Panc1 (cell line): ENCODE data around the gene PRSS22. TPM values are rescaled to one million over a fixed set of nuclear protein-coding genes. Genes with fewer than 3 reads are reported as not detected.
A peak's percentile ranks its signal among the peaks of the same experiment; 100 is the strongest.

Source experiments
- ATAC-seq: fragments of 200-7000 bp; cut with Tn5 transposase; 2 replicates; pipeline ENCODE4 v1.9.1; 2020; ENCODE audit warnings: mild to moderate bottlenecking, moderate library complexity
- BruUV-seq: library from RNA; stranded (reverse); fragments of 400-500 nt; replicated peaks from 2 replicates; lab custom pipeline; 2021; lab: Mats Ljungman, UMichigan
- CTCF ChIA-PET: fragments of 300-600 bp; sonication (Branson Sonifier 250); formaldehyde crosslinking; loops from one replicate; lab custom pipeline; 2022; ENCODE audit warnings: antibody characterized with exemption; lab: Charles Lee
- POLR2A ChIA-PET: fragments of 300-600 bp; sonication (Branson Sonifier 250); formaldehyde crosslinking; loops from one replicate; lab custom pipeline; 2022; ENCODE audit warnings: antibody characterized with exemption; lab: Charles Lee
- DNase-seq: peaks from one replicate; pipeline ENCODE4 v3.0.0-alpha.2; 2010; ENCODE audit warnings: low read depth, low spot score
- H3K27ac ChIP-seq: 2 replicates; pipeline ENCODE4 v1.5.1; 2011; ENCODE audit warnings: mild to moderate bottlenecking, low read length, inconsistent platforms
- H3K27me3 ChIP-seq: fragments of 200-500 bp; sonication (Bioruptor generic); 2 replicates; pipeline ENCODE4 v1.6.0; 2014; ENCODE audit warnings: low read length, inconsistent platforms; ENCODE audit not compliant: control insufficient read depth, insufficient read depth
- H3K36me3 ChIP-seq: fragments of 200-500 bp; sonication (Bioruptor generic); 2 replicates; pipeline ENCODE4 v1.5.1; 2014; ENCODE audit warnings: inconsistent platforms, mild to moderate bottlenecking, low read length, moderate library complexity; ENCODE audit not compliant: control insufficient read depth, insufficient read depth
- H3K4me1 ChIP-seq: 2 replicates; pipeline ENCODE4 v1.5.1; 2011; ENCODE audit warnings: inconsistent platforms, mild to moderate bottlenecking, low read length, moderate library complexity; ENCODE audit not compliant: control insufficient read depth, insufficient read depth
- H3K4me3 ChIP-seq, 2 experiments: 2 replicates each; pipeline ENCODE4 v1.5.1; 2011 to 2012; ENCODE audit warnings: low read depth in 2 of 2, low read length in 2 of 2, mild to moderate bottlenecking in 2 of 2, inconsistent platforms in 1 of 2, moderate library complexity in 1 of 2
- H3K9me3 ChIP-seq: fragments of 200-500 bp; sonication (Bioruptor generic); 2 replicates; pipeline ENCODE4 v1.5.1; 2014; ENCODE audit warnings: low read depth, mild to moderate bottlenecking, inconsistent platforms, low read length, moderate library complexity; ENCODE audit not compliant: control insufficient read depth, insufficient read depth
- CTCF ChIP-seq: fragments of 450-650 bp; IDR thresholded peaks from 2 replicates; pipeline ENCODE4 v1.5.1; 2017; ENCODE audit warnings: mild to moderate bottlenecking
- POLR2AphosphoS5 ChIP-seq: IDR thresholded peaks from 2 replicates; pipeline ENCODE4 v1.6.1; 2012; ENCODE audit warnings: mild to moderate bottlenecking, low read depth, low read length, moderate library complexity
- SIN3A ChIP-seq: IDR thresholded peaks from 2 replicates; pipeline ENCODE4 v1.6.1; 2012; ENCODE audit warnings: low read depth, mild to moderate bottlenecking, low read length, moderate library complexity, borderline replicate concordance; ENCODE audit not compliant: insufficient read depth
- TCF7L2 ChIP-seq: IDR thresholded peaks from 2 replicates; pipeline ENCODE4 v1.6.1; 2011; ENCODE audit warnings: mild to moderate bottlenecking, low read depth, low read length, inconsistent platforms
- in situ Hi-C: cut with HindIII; loops from 2 replicates; pipeline ENCODE4 v1.10.0; 2016; ENCODE audit warnings: low sequenced_read_pairs, low pct_unique_long_range_greater_than_20kb
- intact Hi-C: fragments of 100-400 bp; cut with micrococcal nuclease; formaldehyde crosslinking; loops from one replicate; pipeline ENCODE4 v1.10.0; 2022; ENCODE audit not compliant: unreplicated experiment
- total RNA-seq: library from RNA; stranded (reverse); gene quantifications from one replicate; pipeline ENCODE4 v1.2.1, GENCODE V29; 2021; ENCODE audit not compliant: unreplicated experiment
- TF ChIP-seq, protein P1 (sequence below), 2 experiments: IDR thresholded peaks; 2 replicates each; pipeline ENCODE4 v1.6.1; 2011 to 2012; ENCODE audit warnings: low read depth in 2 of 2, control low read depth in 1 of 2, low read length in 1 of 2, mild to moderate bottlenecking in 1 of 2, moderate library complexity in 1 of 2; ENCODE audit not compliant: insufficient read depth in 1 of 2

The PRSS22 gene
- total RNA-seq, 1 experiment from 2014 or later, result 23.9 TPM

DNA sequence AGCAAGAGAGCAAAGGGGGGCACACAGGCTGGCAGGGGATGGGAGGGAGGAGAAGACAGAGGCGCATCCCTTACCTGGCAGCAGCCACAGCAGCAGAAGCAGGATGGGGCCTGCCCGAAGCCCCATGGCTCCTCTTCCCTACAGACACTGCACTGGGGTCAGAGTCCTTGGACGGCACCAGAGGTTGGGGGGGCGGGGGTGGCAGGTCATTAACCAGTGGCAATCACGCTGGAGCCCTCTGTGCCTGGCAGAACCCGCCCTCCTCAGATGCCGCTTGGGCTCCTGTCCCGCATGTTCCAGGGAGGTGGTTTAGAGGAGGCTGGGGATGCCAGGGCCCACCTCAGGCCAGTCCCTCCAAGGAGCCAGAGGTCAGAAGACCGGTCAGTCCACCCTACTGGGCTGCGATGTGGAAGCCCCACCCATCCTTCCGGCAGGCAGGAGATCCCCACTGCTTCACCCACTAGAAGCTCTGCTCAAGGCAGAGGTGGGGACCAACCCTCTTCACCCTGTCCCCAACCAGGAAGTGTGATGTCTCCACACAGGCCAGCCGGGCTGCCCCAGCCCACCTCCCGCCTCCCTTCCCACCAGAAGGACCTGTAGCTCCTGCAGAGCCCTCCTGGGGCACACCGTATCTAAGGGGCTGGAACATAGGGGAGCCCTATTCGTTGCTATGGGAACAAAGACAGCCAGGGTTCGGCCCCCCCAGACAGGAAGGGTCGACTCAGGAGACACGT, 16.2 kb downstream of the PRSS22 start:
- no peaks in the 10 kb centered on the region for H3K36me3 ChIP-seq
- CTCF ChIA-PET, result no interaction called here
- peak overlapping the region; percentile 83 for H3K27ac ChIP-seq
- TF ChIP-seq SIN3A (no peak), POLR2AphosphoS5 (no peak), TCF7L2 (no peak), CTCF (no peak)
- TF ChIP-seq, protein P1, sequence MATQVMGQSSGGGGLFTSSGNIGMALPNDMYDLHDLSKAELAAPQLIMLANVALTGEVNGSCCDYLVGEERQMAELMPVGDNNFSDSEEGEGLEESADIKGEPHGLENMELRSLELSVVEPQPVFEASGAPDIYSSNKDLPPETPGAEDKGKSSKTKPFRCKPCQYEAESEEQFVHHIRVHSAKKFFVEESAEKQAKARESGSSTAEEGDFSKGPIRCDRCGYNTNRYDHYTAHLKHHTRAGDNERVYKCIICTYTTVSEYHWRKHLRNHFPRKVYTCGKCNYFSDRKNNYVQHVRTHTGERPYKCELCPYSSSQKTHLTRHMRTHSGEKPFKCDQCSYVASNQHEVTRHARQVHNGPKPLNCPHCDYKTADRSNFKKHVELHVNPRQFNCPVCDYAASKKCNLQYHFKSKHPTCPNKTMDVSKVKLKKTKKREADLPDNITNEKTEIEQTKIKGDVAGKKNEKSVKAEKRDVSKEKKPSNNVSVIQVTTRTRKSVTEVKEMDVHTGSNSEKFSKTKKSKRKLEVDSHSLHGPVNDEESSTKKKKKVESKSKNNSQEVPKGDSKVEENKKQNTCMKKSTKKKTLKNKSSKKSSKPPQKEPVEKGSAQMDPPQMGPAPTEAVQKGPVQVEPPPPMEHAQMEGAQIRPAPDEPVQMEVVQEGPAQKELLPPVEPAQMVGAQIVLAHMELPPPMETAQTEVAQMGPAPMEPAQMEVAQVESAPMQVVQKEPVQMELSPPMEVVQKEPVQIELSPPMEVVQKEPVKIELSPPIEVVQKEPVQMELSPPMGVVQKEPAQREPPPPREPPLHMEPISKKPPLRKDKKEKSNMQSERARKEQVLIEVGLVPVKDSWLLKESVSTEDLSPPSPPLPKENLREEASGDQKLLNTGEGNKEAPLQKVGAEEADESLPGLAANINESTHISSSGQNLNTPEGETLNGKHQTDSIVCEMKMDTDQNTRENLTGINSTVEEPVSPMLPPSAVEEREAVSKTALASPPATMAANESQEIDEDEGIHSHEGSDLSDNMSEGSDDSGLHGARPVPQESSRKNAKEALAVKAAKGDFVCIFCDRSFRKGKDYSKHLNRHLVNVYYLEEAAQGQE (IDR thresholded peaks at IDR 0.05; ENCODE audit: insufficient read depth in 1 of 2, low read depth in 2 of 2, low read length in 1 of 2), result no peak
- DNase-seq, result no peak
- no peak overlapping the region for H3K4me3 ChIP-seq
- peaks cover 38% of the 10 kb centered on the region for H3K4me1 ChIP-seq
- no peaks in the 10 kb centered on the region for H3K9me3 ChIP-seq
- intact Hi-C loops (no loop called here), in situ Hi-C loops (no loop called here)
- no peaks in the 10 kb centered on the region for H3K27me3 ChIP-seq
- ATAC-seq, result no peak
- no TSS peak for BruUV-seq
- POLR2A ChIA-PET, result no interaction called here

- POLR2A ChIA-PET, result no interaction called here
- Histone ChIP-seq H3K9me3 (no peaks in the 10 kb centered on the region), H3K36me3 (no peaks in the 10 kb centered on the region), H3K4me3 (no peak overlapping the region), H3K4me1 (peaks cover 38% of the 10 kb centered on the region), H3K27ac (peak overlapping the region; percentile 79), H3K27me3 (no peaks in the 10 kb centered on the region)
- TF ChIP-seq POLR2AphosphoS5, result no peak
- no peak for TF ChIP-seq TCF7L2
- no peak for TF ChIP-seq CTCF
- no peak for TF ChIP-seq SIN3A
- TF ChIP-seq, protein P1 (IDR thresholded peaks at IDR 0.05; ENCODE audit: insufficient read depth in 1 of 2, low read depth in 2 of 2, low read length in 1 of 2), result no peak
- DNase-seq (no peak), ATAC-seq (no peak)
- CTCF ChIA-PET, result no interaction called here
- intact Hi-C loops (no loop called here), in situ Hi-C loops (no loop called here)
- no TSS peak for BruUV-seq
Observed at GRCh38 chr16:2840914-2841313, 17.1 kb downstream of the PRSS22 start.
